Vagina (tissue), 2 donors: Measurements from ENCODE around the gene GALNT2. TPM values are rescaled to one million over a fixed set of nuclear protein-coding genes. Genes with fewer than 3 reads are reported as not detected.

ENCODE experiments used
- DNase-seq, 2 donors: peaks; one replicate each; pipeline ENCODE4 v3.0.0-alpha.2; 2017; ENCODE audit errors: extremely low spot score in 2 of 2
- H3K27ac ChIP-seq: fragments of 200-600 bp; sonication (generic); one replicate; pipeline ENCODE4 v1.5.1; 2019
- H3K27me3 ChIP-seq: fragments of 200-600 bp; sonication (generic); one replicate; pipeline ENCODE4 v1.5.1; 2019
- H3K36me3 ChIP-seq, 2 donors: fragments of 200-600 bp; sonication (generic); one replicate each; pipeline ENCODE4 v1.5.1; 2017 to 2019
- H3K4me1 ChIP-seq: fragments of 200-600 bp; sonication (generic); one replicate; pipeline ENCODE4 v1.5.1; 2019
- H3K4me3 ChIP-seq, 2 donors: fragments of 200-600 bp; sonication (generic); 1 replicate in 1 of 2; 2 replicates in 1 of 2; pipeline ENCODE4 v1.5.1; 2016 to 2019
- H3K9me3 ChIP-seq: fragments of 200-600 bp; sonication (generic); one replicate; pipeline ENCODE4 v1.5.1; 2019
- POLR2A ChIP-seq, 2 donors: fragments of 450-650 bp; IDR thresholded peaks; one replicate each; pipeline ENCODE4 v1.6.1; 2017; ENCODE audit warnings: antibody characterized with exemption in 2 of 2, mild to moderate bottlenecking in 2 of 2, moderate library complexity in 2 of 2
- POLR2AphosphoS5 ChIP-seq, 2 donors: sonication (generic); formaldehyde crosslinking; IDR thresholded peaks; one replicate each; pipeline ENCODE4 v1.9.0; 2017; ENCODE audit warnings: antibody characterized with exemption in 2 of 2, mild to moderate bottlenecking in 2 of 2, low read depth in 1 of 2; ENCODE audit not compliant: insufficient read depth in 1 of 2
- intact Hi-C: fragments of 100-400 bp; cut with DNase I; formaldehyde crosslinking; loops from one replicate; pipeline ENCODE4 v1.15.1; 2023
- total RNA-seq: library from RNA; depleted of rRNA; stranded (reverse); fragments of >200 nt; gene quantifications from one replicate; pipeline ENCODE4 v1.2.3, GENCODE V29; 2016
- TF ChIP-seq, protein P1 (sequence below), 3 experiments: fragments of 450-650 bp in 2 of 3; fragments of 200-600 bp in 1 of 3; sonication (generic) in 1 of 3; IDR thresholded peaks; one replicate each; pipeline ENCODE4 v1.5.1; 2017 to 2019; ENCODE audit warnings: antibody characterized with exemption in 3 of 3, mild to moderate bottlenecking in 2 of 3, moderate library complexity in 2 of 3

Gene GALNT2
- total RNA-seq, 1 donor from 2014 or later: 51.6 TPM

DNA sequence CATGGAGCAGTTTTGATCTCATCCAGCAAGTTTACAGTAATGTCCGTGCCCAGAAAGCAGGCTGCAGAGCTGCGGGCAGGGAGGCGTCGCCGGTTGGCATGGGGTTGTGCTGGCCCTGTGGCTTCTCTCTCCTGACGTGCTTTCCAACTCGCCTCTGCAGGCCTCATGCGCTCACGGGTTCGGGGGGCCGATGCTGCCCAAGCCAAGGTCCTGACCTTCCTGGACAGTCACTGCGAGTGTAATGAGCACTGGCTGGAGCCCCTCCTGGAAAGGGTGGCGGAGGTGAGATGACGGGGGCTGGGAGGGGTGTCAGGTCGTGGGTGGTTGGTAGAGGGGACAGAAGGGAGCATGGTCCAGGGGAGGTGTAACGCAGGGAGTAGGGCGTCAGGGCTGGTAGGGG lies 176.1 kb downstream of the GALNT2 start:
- Histone ChIP-seq H3K36me3 (peaks cover 0 to 16% of the 10 kb centered on the region in 2 donors), H3K27me3 (no peaks in the 10 kb centered on the region), H3K4me1 (no peaks in the 10 kb centered on the region), H3K9me3 (no peaks in the 10 kb centered on the region), H3K4me3 (no peak overlapping the region), H3K27ac (no peak overlapping the region)
- TF ChIP-seq, protein P1, sequence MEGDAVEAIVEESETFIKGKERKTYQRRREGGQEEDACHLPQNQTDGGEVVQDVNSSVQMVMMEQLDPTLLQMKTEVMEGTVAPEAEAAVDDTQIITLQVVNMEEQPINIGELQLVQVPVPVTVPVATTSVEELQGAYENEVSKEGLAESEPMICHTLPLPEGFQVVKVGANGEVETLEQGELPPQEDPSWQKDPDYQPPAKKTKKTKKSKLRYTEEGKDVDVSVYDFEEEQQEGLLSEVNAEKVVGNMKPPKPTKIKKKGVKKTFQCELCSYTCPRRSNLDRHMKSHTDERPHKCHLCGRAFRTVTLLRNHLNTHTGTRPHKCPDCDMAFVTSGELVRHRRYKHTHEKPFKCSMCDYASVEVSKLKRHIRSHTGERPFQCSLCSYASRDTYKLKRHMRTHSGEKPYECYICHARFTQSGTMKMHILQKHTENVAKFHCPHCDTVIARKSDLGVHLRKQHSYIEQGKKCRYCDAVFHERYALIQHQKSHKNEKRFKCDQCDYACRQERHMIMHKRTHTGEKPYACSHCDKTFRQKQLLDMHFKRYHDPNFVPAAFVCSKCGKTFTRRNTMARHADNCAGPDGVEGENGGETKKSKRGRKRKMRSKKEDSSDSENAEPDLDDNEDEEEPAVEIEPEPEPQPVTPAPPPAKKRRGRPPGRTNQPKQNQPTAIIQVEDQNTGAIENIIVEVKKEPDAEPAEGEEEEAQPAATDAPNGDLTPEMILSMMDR (IDR thresholded peaks at IDR 0.05): no peak
- no peak for TF ChIP-seq POLR2AphosphoS5 (IDR thresholded peaks at IDR 0.05; ENCODE audit: insufficient read depth in 1 of 2, low read depth in 1 of 2)
- no peak for TF ChIP-seq POLR2A (IDR thresholded peaks at IDR 0.05)
- DNase-seq: no peak
- intact Hi-C loops: no loop called here

DNA sequence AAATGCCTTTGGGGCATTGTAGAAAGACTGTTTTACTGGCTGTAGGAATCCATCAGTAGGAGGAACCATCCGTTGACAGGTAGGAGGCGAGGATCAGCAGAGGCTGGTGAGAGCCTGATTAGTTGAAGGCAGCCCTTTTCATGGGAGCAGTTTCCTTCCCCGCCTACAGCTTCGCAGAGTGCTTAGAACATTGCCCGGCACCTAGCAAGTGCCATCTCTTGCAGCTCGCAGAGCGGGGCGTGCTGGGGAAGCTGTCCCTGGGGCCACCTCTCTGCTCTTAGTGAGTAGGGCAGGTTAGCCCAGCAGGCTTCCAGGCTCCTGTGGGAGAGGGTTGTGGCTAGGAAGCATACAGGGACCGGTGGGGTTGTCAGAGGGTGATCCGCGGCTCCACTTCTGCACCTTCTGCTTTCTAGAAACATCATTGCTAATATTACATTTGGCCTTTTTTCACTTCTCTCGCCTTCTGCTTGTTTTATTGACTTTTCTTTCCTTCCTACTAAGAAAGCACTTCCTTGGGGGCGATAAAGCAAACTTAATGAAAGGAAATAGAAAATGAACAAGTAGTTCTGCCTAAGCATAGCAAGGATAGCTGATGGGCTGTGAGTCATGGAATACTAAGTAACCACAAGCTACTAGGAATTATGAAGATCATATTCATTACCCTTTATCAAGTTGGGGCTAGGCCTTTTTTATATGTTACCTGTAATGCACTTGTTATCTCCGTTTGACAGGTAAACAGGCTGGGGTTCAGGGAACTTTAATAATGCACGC lies 176.7 kb downstream of the GALNT2 start:
- no peak overlapping the region for H3K27ac ChIP-seq
- no peaks in the 10 kb centered on the region for H3K9me3 ChIP-seq
- peaks cover 0 to 16% of the 10 kb centered on the region in 2 donors for H3K36me3 ChIP-seq
- DNase-seq: no peak
- intact Hi-C loops: no loop called here
- no peak overlapping the region for H3K4me3 ChIP-seq
- no peak for TF ChIP-seq POLR2AphosphoS5 (IDR thresholded peaks at IDR 0.05; ENCODE audit: insufficient read depth in 1 of 2, low read depth in 1 of 2)
- no peak for TF ChIP-seq POLR2A (IDR thresholded peaks at IDR 0.05)
- TF ChIP-seq, protein P1 (IDR thresholded peaks at IDR 0.05): no peak
- no peaks in the 10 kb centered on the region for H3K4me1 ChIP-seq
- H3K27me3 ChIP-seq: no peaks in the 10 kb centered on the region

DNA sequence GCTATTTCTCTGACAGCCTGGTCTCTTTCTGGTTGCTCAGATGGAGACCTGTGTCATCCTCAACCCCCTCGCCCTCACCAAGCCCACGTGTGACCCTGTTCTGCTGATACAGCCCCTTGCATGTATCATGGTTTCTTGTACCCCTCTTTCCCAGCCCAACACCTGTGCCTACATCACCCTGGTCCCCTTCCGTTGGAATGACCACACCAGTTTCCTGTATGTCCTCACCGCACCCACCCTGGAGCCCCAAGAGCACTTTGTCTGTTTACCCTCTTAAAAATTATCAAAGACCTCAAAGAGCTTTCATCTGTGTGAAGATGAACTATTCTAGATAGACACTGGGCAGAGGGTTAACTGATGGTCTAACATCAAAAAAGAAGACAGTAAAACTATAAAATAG lies 179.5 kb downstream of the GALNT2 start:
- no peak for DNase-seq
- H3K36me3 ChIP-seq: peaks cover 0 to 28% of the 10 kb centered on the region in 2 donors
- intact Hi-C loops: no loop called here
- no peaks in the 10 kb centered on the region for H3K27me3 ChIP-seq
- H3K27ac ChIP-seq: no peak overlapping the region
- H3K4me1 ChIP-seq: no peaks in the 10 kb centered on the region
- H3K4me3 ChIP-seq: no peak overlapping the region
- H3K9me3 ChIP-seq: no peaks in the 10 kb centered on the region
- TF ChIP-seq, protein P1 (IDR thresholded peaks at IDR 0.05): no peak
- TF ChIP-seq POLR2A (IDR thresholded peaks at IDR 0.05) (no peak), POLR2AphosphoS5 (IDR thresholded peaks at IDR 0.05; ENCODE audit: insufficient read depth in 1 of 2, low read depth in 1 of 2) (no peak)

DNA sequence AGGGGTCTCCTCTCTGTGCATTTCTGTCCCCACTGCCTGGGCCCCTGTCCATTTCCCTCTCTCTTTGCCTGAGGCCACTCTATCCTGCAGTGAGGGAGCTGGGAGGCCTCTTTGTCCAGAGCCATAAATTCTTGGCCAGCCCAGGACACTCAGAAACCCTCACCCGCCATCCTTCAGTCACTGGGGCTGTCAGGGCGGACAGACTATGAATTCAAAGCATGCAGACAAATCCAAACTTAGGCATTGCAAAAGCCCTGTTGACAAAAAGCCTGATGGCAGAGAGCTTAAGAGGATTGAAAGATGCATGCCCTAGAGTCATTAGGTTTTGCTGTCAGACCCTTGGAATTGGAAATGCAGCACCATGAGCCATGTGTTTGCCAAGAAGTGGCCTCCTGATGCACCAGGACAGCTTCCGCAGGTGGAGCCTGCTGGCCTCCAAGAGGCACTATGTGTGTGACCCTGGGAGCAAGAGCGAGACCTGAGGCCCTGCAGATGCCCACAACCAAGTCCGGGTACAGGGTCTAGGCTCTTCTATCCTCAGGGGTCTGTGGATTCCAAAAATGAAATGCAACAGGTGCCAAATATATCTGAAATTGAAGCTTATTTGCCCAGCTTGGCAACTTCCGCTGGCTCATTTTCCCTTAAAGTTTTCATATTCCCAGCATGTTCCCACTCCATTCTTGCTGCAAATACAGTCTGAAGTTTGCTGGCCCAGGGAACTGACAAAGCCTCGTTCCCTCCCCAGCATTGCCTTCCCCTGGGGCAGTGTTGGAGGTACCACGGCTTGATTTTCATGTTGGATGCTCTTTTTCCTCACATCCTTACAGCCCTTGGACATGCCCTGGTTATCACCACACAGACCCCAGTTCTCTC lies 181.2 kb downstream of the GALNT2 start:
- TF ChIP-seq POLR2AphosphoS5 (IDR thresholded peaks at IDR 0.05; ENCODE audit: insufficient read depth in 1 of 2, low read depth in 1 of 2): no peak
- TF ChIP-seq POLR2A (IDR thresholded peaks at IDR 0.05): no peak
- TF ChIP-seq, protein P1 (IDR thresholded peaks at IDR 0.05): no peak
- peak in 1 of 2 donors; percentile 52 for DNase-seq
- Histone ChIP-seq H3K27me3 (no peaks in the 10 kb centered on the region), H3K4me3 (no peak overlapping the region), H3K9me3 (no peaks in the 10 kb centered on the region), H3K27ac (no peak overlapping the region), H3K36me3 (peaks cover 0 to 33% of the 10 kb centered on the region in 2 donors), H3K4me1 (no peaks in the 10 kb centered on the region)
- intact Hi-C loops: no loop called here
